ENCODE data around the gene SESN3.
"Not testable (repeated sequence)": the region's sequence is repeated elsewhere in the genome, so short reads cannot be mapped to it uniquely, and the experiment has no call there.

DNA sequence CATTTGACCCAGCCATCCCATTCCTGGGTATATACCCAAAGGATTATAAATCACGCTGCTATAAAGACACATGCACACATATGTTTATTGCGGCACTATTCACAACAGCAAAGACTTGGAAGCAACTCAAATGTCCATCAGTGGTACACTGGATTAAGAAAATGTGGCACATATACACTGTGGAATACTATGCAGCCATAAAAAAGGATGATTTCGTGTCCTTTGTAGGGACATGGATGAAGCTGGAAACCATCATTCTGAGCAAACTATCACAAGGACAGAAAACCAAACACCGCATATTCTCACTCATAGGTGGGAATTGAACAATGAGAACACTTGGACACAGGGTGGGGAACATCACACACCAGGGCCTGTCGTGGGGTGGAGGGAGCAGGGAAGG lies 42.6 kb upstream of the SESN3 start:
- TF ChIP-seq, protein P1, sequence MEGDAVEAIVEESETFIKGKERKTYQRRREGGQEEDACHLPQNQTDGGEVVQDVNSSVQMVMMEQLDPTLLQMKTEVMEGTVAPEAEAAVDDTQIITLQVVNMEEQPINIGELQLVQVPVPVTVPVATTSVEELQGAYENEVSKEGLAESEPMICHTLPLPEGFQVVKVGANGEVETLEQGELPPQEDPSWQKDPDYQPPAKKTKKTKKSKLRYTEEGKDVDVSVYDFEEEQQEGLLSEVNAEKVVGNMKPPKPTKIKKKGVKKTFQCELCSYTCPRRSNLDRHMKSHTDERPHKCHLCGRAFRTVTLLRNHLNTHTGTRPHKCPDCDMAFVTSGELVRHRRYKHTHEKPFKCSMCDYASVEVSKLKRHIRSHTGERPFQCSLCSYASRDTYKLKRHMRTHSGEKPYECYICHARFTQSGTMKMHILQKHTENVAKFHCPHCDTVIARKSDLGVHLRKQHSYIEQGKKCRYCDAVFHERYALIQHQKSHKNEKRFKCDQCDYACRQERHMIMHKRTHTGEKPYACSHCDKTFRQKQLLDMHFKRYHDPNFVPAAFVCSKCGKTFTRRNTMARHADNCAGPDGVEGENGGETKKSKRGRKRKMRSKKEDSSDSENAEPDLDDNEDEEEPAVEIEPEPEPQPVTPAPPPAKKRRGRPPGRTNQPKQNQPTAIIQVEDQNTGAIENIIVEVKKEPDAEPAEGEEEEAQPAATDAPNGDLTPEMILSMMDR (IDR thresholded peaks at IDR 0.05): not testable (repeated sequence)
- not testable (repeated sequence) for TF ChIP-seq POLR2A (IDR thresholded peaks at IDR 0.05)

All from vagina (tissue), 2 donors.